ENCODE data around the gene DMRT2. TPM values are rescaled to one million over a fixed set of nuclear protein-coding genes. Genes with fewer than 3 reads are reported as not detected.

Gene DMRT2
- total RNA-seq (2014; rRNA removed; shearing (Covaris generic)): 3.4 and 4.0 TPM in 2 replicates
- 10.8 and 12.8 TPM in 2 replicates for polyA plus RNA-seq (2015; cell fraction: cytosol; rRNA removed)
- polyA plus RNA-seq (2015; cell fraction: nucleus; rRNA removed): 16.3 and 22.8 TPM in 2 replicates

GRCh38 chr9:1050125-1050895 lies at the start of gene DMRT2:
DMRT2 (plus strand) TSS chr9:1050357; CDS start chr9:1051614, 1,257 bp downstream.
- in situ Hi-C loops (cut with HindIII; ENCODE audit: low pct_unique_long_range_greater_than_20kb, low sequenced_read_pairs): no loop called here
- peak; percentile 92 for DNase-seq (ENCODE audit: low read depth, low spot score)

GRCh38 chr9:1001838-1002237 lies 48.3 kb upstream of the DMRT2 start:
- DNase-seq (ENCODE audit: low read depth, low spot score): no peak
- in situ Hi-C loops (cut with HindIII; ENCODE audit: low pct_unique_long_range_greater_than_20kb, low sequenced_read_pairs): no loop called here

- in situ Hi-C loops (cut with HindIII; ENCODE audit: low pct_unique_long_range_greater_than_20kb, low sequenced_read_pairs): no loop called here
- no peak for DNase-seq (ENCODE audit: low read depth, low spot score)
These were observed 47.5 kb upstream of the DMRT2 start for GRCh38 chr9:1002678-1003077.

GRCh38 chr9:1005043-1005667 lies 45.0 kb upstream of the DMRT2 start:
- in situ Hi-C loops (cut with HindIII; ENCODE audit: low pct_unique_long_range_greater_than_20kb, low sequenced_read_pairs): no loop called here
- peak; percentile 74 for DNase-seq (ENCODE audit: low read depth, low spot score)

GRCh38 chr9:1007312-1007711 lies 42.8 kb upstream of the DMRT2 start:
- no peak for DNase-seq (ENCODE audit: low read depth, low spot score)
- in situ Hi-C loops (cut with HindIII; ENCODE audit: low pct_unique_long_range_greater_than_20kb, low sequenced_read_pairs): no loop called here

GRCh38 chr9:1008216-1008615 lies 41.9 kb upstream of the DMRT2 start:
- in situ Hi-C loops (cut with HindIII; ENCODE audit: low pct_unique_long_range_greater_than_20kb, low sequenced_read_pairs): no loop called here

GRCh38 chr9:1009101-1009707 lies 41.0 kb upstream of the DMRT2 start:
- in situ Hi-C loops (cut with HindIII; ENCODE audit: low pct_unique_long_range_greater_than_20kb, low sequenced_read_pairs): no loop called here
- peak; percentile 77 for DNase-seq (ENCODE audit: low read depth, low spot score)

More at GRCh38 chr9:1008216-1008615, 41.9 kb upstream of the DMRT2 start:
- DNase-seq (ENCODE audit: low read depth, low spot score): no peak

- in situ Hi-C loops (cut with HindIII; ENCODE audit: low pct_unique_long_range_greater_than_20kb, low sequenced_read_pairs): no loop called here
- DNase-seq (ENCODE audit: low read depth, low spot score): no peak
These were observed 37.1 kb upstream of the DMRT2 start for GRCh38 chr9:1013021-1013420.

GRCh38 chr9:1014225-1014624 lies 35.9 kb upstream of the DMRT2 start:
- DNase-seq (ENCODE audit: low read depth, low spot score): no peak
- in situ Hi-C loops (cut with HindIII; ENCODE audit: low pct_unique_long_range_greater_than_20kb, low sequenced_read_pairs): no loop called here

- no peak for DNase-seq (ENCODE audit: low read depth, low spot score)
- in situ Hi-C loops (cut with HindIII; ENCODE audit: low pct_unique_long_range_greater_than_20kb, low sequenced_read_pairs): no loop called here
These were observed 35.5 kb upstream of the DMRT2 start for GRCh38 chr9:1014640-1015039.

GRCh38 chr9:1018121-1018520 lies 32.0 kb upstream of the DMRT2 start:
- in situ Hi-C loops (cut with HindIII; ENCODE audit: low pct_unique_long_range_greater_than_20kb, low sequenced_read_pairs): no loop called here
- DNase-seq (ENCODE audit: low read depth, low spot score): peak; percentile 65

- in situ Hi-C loops (cut with HindIII; ENCODE audit: low pct_unique_long_range_greater_than_20kb, low sequenced_read_pairs): no loop called here
- no peak for DNase-seq (ENCODE audit: low read depth, low spot score)
These were observed 26.0 kb upstream of the DMRT2 start for GRCh38 chr9:1024112-1024511.

- DNase-seq (ENCODE audit: low read depth, low spot score): no peak
- in situ Hi-C loops (cut with HindIII; ENCODE audit: low pct_unique_long_range_greater_than_20kb, low sequenced_read_pairs): no loop called here
These were observed 25.0 kb upstream of the DMRT2 start for GRCh38 chr9:1025131-1025530.

- DNase-seq (ENCODE audit: low read depth, low spot score): no peak
- in situ Hi-C loops (cut with HindIII; ENCODE audit: low pct_unique_long_range_greater_than_20kb, low sequenced_read_pairs): no loop called here
These were observed 23.9 kb upstream of the DMRT2 start for GRCh38 chr9:1026219-1026618.

GRCh38 chr9:1028501-1029190 lies 21.5 kb upstream of the DMRT2 start:
- in situ Hi-C loops (cut with HindIII; ENCODE audit: low pct_unique_long_range_greater_than_20kb, low sequenced_read_pairs): no loop called here
- no peak for DNase-seq (ENCODE audit: low read depth, low spot score)

GRCh38 chr9:1031951-1032601 lies 18.1 kb upstream of the DMRT2 start:
- in situ Hi-C loops (cut with HindIII; ENCODE audit: low pct_unique_long_range_greater_than_20kb, low sequenced_read_pairs): no loop called here
- DNase-seq (ENCODE audit: low read depth, low spot score): no peak

GRCh38 chr9:1034271-1034670 lies 15.9 kb upstream of the DMRT2 start:
- in situ Hi-C loops (cut with HindIII; ENCODE audit: low pct_unique_long_range_greater_than_20kb, low sequenced_read_pairs): no loop called here
- DNase-seq (ENCODE audit: low read depth, low spot score): no peak

- in situ Hi-C loops (cut with HindIII; ENCODE audit: low pct_unique_long_range_greater_than_20kb, low sequenced_read_pairs): no loop called here
- no peak for DNase-seq (ENCODE audit: low read depth, low spot score)
These were observed 10.6 kb upstream of the DMRT2 start for GRCh38 chr9:1039589-1039988.

Data from SK-MEL-5 (cell line).